Lung microvascular endothelial cell (primary cell): ENCODE results near the gene DNAJC7. TPM values are rescaled to one million over a fixed set of nuclear protein-coding genes. Genes with fewer than 3 reads are reported as not detected.

ENCODE experiments used
- DNase-seq, 2 donors: peaks; one replicate each; pipeline versions ENCODE4 v3.0.0 to v3.0.0-alpha.2; 2010; ENCODE audit warnings: low read depth in 2 of 2
- total RNA-seq: library from RNA; depleted of rRNA; stranded (reverse); fragments of >200 nt; gene quantifications from 2 replicates; pipeline ENCODE4 v1.2.1, GENCODE V29; 2014

Gene DNAJC7
- 56.0 and 60.1 TPM in 2 replicates for total RNA-seq

DNA sequence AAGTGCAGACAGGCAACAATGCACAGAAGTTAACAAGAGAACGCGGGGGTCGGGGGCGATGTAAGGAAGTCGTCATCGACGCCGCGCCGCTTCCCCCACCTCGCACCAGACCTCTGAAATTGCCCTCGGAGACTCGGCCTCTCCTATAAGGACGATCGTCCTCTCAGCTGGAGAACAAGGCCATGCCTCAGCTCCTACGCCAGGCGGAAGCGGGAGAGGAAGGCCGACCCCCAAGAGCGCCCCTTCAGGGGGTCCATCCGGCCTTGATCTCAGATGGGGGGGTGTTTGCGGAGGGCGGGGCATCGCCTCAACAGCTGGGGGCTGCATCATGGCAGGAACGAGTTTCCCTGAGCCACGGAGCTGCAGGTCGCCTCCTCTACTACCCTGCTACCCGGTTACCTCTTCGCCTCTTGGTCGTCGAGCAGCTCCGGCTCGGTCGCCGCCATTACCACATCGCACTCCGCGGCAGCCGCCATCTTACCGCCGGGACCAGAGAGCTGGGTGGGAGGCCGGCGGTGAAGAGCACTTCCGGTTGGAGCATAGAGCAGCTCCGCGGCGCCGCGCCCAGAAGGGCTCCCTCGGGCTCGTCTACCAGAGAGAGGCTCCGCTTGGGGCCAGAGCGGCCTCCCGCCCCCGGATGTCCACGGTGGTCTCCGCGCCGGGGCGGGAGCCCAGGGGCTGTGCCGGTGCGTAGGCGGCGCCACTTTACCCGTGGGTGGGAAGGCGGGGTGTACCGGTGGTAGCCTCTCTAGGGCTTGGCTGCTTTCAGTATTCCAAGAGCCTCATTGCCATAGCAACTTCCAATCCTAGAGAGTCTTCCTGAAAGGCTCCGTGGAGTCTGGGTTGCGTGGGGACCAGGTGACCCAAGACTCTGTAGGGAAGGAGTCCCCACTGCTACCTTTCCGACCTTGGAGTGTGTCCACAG lies at the start of gene DNAJC7:
Gene DNAJC7, minus strand, starts transcription at position 499 of the 925 bp plus-strand sequence. Its CDS starts 23 bp downstream, at position 476.
- DNase-seq: peak; percentile 93 to 94

DNA sequence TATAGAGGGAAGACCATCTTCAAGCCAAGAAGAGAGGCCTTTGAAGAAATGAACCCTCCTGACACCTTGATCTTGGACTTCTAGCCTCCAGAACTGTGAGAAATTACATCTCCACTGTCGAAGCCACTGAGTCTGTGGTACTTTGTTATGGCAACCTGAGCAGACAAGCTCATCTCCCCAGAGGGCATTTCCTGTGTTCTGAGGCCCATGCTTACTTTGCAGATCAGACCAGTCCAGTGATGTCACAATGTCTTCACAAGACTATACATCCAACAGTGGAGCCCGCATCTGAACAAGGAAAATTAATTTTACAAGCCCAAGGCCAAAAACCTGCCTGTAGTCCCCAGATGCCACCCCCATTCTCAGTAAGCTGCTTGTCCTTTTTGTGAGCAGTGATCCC lies 48.0 kb upstream of the DNAJC7 start:
- DNase-seq: no peak

DNA sequence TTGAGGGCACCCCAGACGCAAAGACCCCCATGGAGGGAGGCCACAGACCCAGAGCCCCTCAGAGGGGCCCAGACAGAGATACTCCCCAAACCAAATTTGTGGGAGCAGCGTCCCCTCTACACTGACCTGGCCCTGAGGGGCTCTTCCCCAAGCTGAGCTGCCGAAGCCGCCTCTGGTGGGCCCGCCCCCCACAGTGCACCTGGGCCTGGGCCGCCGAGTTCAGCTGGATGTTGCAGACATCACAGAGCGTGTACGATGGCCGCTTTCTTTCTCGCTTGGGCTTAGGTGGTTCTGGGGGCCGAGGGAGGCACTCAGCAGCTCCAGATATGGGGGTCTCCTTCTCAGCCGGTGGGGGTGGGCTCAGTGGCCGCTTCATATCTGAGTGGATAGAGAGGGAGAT lies 45.4 kb upstream of the DNAJC7 start:
- DNase-seq: no peak

GRCh38 chr17:42061646-42062487 lies 44.6 kb upstream of the DNAJC7 start:
- DNase-seq: no peak

- DNase-seq: no peak
Measured at GRCh38 chr17:42060231-42060630, 43.0 kb upstream of the DNAJC7 start.

GRCh38 chr17:42059815-42060214 lies 42.6 kb upstream of the DNAJC7 start:
- no peak for DNase-seq

DNA sequence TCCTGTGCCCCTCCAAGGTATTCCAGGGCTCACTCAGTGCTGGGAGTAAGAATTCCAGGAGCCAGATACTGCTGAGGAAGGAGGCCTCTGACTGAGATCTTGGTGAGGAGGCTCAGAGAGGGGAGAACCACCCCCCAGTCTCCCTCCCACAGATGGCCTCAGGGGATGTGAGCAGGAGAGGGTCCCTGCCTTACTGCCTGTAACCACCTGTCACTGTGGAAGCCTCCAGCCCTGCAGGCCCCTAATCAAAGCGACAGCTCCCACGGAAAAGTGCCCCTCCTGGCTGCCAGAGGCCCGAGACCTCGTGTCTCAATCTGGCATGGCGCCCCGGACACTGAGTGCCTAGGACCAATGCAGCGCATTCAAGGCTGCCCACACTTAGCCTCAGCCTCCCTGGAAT lies 40.8 kb upstream of the DNAJC7 start:
- no peak for DNase-seq

GRCh38 chr17:42056635-42057034 lies 39.4 kb upstream of the DNAJC7 start:
- no peak for DNase-seq

- no peak for DNase-seq
Measured at GRCh38 chr17:42055496-42055895, 38.3 kb upstream of the DNAJC7 start.

DNA sequence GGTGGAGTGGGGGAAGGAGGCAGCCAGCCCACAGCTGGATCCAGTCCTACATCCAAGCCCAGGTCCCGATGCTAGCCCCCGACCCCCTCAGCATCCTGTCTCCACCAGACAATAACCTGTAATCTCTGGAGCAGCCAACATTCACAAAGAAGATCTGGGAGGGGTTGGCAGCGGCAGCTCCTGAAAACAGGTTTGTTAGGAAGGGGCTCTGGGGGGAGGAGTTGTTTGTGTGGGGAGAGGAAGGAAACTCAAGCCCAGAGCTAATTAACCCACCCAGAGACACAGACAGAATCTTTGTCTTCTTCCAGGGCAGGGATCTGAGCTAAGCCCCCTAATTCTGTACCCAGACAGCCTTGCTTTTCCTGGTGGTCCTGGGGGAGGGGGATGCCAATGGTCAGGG lies 37.8 kb upstream of the DNAJC7 start:
- DNase-seq: no peak

- no peak for DNase-seq
Measured at GRCh38 chr17:42053731-42054500, 36.7 kb upstream of the DNAJC7 start.

GRCh38 chr17:42052346-42052877 lies 35.2 kb upstream of the DNAJC7 start:
- no peak for DNase-seq

- DNase-seq: no peak
Measured at GRCh38 chr17:42051645-42052044, 34.4 kb upstream of the DNAJC7 start.

DNA sequence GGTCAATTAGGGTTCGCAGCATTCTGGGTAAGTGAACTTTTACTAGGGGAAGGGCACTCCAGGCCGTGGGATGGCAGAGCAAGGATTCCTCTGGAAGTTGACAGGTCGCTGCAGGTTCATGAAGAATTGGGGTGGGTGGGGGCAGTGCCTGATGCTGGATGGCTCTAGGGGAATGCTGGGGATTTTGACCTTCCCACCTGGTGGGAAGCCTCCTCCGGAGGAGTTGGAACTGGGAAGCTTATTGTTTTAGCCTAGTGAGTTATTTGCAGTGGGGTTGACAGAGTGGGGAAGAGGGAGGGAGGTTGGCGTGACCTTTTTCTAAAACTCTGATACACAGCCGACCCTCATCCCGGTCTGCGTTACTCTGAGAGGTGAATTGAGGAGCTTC lies 33.8 kb upstream of the DNAJC7 start:
- DNase-seq: no peak

GRCh38 chr17:42050393-42051012 lies 33.3 kb upstream of the DNAJC7 start, which contains the start of gene C17orf113:
TSS of gene C17orf113 (minus strand) at chr17:42050601. CDS start at chr17:42043376, 7,225 bp downstream.
- peak; percentile 40 to 46 for DNase-seq

DNA sequence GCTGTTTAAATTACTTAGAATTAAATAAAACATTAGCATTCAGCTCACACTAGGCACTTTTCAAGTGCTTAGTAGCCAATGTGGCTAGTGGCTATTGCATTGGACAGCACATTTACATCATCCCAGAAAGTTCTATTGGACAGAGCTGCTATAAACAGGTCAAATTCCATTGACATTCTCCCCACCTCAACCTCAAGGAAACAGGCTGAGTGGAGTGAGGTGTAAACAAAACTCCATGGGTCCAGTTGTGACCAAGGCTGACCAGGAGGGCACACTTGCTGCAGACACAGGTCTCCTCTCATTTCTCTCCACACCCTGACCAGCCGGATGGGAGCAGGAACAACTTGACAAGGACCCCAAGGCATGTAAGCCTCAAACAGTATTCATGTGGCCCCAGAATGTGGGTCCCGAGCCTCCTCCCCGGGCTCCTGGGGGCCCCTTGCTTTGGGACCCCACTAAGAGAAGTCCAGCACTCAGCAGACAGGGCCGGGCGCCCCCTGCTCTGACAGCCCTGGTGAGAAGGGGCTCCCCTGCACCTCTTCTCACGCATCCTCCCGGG lies 32.7 kb upstream of the DNAJC7 start:
- no peak for DNase-seq

GRCh38 chr17:42047343-42047742 lies 30.1 kb upstream of the DNAJC7 start:
- DNase-seq: no peak

DNA sequence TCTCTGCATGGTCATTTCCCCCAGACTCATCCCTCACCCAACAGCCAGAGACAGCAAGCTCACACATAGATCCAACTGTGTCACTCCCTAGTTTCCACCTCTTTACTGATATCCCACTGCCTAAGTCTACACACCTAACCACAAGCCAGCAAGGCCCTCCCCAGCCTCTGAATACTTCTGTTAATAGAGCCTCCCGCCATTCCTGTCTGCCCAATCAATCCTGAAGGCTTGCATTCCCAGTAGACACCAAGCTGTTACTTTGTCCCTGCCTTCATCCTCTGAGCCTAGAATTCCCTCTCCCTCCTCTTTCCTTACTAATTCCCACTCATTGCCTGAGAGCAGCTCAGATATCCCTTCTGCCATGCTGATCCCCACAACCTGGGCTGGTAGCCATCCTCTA lies 28.5 kb upstream of the DNAJC7 start:
- DNase-seq: no peak

DNA sequence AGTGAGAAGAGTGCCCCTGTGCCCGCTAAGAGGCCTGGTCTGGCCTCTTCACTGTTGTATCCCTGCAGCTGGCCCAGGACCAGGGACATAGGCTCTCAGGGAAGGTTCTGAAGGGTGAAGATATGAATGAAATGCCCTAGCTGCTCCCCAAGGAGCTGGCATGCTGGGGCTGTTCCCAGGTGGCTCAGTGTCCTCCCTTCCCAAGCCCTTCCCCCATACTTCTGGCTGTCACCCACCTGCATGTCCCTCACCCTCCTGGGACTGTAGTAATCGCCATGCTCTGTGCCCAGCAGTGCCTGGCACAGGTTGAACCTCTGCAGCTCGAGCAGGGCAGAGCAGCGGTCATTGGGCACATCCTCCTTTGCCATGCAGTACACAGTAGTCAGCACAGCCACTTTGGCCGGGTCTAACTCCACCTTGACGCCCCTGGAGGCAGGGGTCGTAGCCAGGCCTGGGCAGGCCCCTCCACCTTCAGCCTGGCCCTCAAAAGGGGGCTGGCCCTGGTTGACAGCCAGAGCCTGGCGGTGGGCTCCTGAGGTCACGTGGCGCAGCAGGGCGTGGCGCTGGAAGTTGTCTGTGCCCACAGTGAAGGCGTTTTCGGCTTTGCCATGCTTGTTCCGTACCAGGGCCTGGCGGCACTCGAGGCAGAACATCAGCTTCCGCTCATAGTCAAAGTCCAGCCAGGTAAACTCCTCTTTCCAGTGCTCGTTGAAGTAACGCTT lies 25.5 kb upstream of the DNAJC7 start:
- no peak for DNase-seq

DNA sequence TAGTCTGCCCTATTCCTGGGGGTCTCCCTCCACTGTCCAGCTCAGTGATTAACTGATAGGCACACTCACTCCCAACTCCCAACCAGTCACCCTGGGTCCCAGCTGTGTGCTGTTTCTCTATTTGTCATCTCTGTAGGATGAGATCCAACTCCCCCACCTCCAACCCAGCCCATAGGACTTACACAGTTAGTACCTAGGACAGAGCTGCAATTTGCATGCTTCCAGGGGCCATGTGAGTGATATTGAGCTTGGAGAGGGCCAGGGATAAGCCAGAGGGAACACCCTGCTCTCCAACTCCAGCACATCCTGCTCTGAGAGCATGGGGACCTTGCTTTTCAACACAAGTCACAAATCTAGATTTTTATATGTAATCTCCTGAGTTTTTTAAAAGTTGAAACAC lies 24.4 kb upstream of the DNAJC7 start:
- DNase-seq: no peak
